ENCODE measurements around the gene NFIB. TPM values are rescaled to one million over a fixed set of nuclear protein-coding genes. Genes with fewer than 3 reads are reported as not detected.

NFIB gene
- total and polyA plus RNA-seq, 2 of the 13 experiments (the other 11 are each of a cell fraction or from before 2014, with no cell fraction given) = 0.98 to 4.6 TPM

GRCh38 chr9:14193328-14193990 is 120.5 kb downstream of the NFIB start:
- Histone ChIP-seq H3K79me2 (ENCODE audit: insufficient read depth, low read length) (no peaks in the 10 kb centered on the region), H3K36me3 (replicated peaks in 1 of 2; ENCODE audit: control insufficient read depth in 1 of 2, insufficient read depth in 2 of 2, low read length in 2 of 2) (no peaks in the 10 kb centered on the region), H3K9me3 (ENCODE audit: low read length) (no peaks in the 10 kb centered on the region), H3K4me1 (ENCODE audit: insufficient read depth, low read length) (no peaks in the 10 kb centered on the region), H3K4me2 (ENCODE audit: low read depth, low read length) (no peak overlapping the region), H3K27me3 (ENCODE audit: control insufficient read depth in 1 of 2, insufficient read depth in 2 of 2, low read length in 2 of 2) (no peaks in the 10 kb centered on the region), H3K27ac (ENCODE audit: extremely low read length, insufficient read depth, low read length) (no peak overlapping the region), H4K20me1 (ENCODE audit: insufficient read depth, low read length) (0 out of 2 replicates have a peak, but pooled peaks cover 2% of the 10 kb centered on the region), H2AFZ (ENCODE audit: low read length) (no peak overlapping the region), H3K4me3 (replicated peaks in 1 of 3; ENCODE audit: insufficient read depth in 1 of 3, low read depth in 2 of 3, low read length in 3 of 3) (no peak overlapping the region), H3K9ac (ENCODE audit: insufficient read depth, low read depth, low read length) (no peak overlapping the region)
- CTCF ChIA-PET (ENCODE audit: low intra/inter-chr PET ratio, low total read pairs) = no interaction called here
- FAIRE-seq = no peak
- in situ Hi-C loops (cut with HindIII; ENCODE audit: extremely low pct_ligation_motif_present, low pct_unique_long_range_greater_than_20kb) = no loop called here
- DNase-seq (ENCODE audit: low spot score) = no peak
- TF ChIP-seq NR1H2 (CRISPR knock-in tag; IDR thresholded peaks at IDR 0.05; ENCODE audit: borderline replicate concordance, low read depth) = no peak
- TF ChIP-seq, protein P1, sequence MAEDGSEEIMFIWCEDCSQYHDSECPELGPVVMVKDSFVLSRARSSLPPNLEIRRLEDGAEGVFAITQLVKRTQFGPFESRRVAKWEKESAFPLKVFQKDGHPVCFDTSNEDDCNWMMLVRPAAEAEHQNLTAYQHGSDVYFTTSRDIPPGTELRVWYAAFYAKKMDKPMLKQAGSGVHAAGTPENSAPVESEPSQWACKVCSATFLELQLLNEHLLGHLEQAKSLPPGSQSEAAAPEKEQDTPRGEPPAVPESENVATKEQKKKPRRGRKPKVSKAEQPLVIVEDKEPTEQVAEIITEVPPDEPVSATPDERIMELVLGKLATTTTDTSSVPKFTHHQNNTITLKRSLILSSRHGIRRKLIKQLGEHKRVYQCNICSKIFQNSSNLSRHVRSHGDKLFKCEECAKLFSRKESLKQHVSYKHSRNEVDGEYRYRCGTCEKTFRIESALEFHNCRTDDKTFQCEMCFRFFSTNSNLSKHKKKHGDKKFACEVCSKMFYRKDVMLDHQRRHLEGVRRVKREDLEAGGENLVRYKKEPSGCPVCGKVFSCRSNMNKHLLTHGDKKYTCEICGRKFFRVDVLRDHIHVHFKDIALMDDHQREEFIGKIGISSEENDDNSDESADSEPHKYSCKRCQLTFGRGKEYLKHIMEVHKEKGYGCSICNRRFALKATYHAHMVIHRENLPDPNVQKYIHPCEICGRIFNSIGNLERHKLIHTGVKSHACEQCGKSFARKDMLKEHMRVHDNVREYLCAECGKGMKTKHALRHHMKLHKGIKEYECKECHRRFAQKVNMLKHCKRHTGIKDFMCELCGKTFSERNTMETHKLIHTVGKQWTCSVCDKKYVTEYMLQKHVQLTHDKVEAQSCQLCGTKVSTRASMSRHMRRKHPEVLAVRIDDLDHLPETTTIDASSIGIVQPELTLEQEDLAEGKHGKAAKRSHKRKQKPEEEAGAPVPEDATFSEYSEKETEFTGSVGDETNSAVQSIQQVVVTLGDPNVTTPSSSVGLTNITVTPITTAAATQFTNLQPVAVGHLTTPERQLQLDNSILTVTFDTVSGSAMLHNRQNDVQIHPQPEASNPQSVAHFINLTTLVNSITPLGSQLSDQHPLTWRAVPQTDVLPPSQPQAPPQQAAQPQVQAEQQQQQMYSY (CRISPR knock-in tag; IDR thresholded peaks at IDR 0.05) = no peak
- TF ChIP-seq ZMYM4 (CRISPR knock-in tag; IDR thresholded peaks at IDR 0.05) = no peak
- no peak for TF ChIP-seq ZNF432 (CRISPR knock-in tag; IDR thresholded peaks at IDR 0.05; ENCODE audit: borderline replicate concordance)
- intact Hi-C loops (cut with micrococcal nuclease; ENCODE audit: unreplicated experiment) = no loop called here
- BruUV-seq (replicated peaks) = no TSS peak
- POLR2A ChIA-PET = no interaction called here
- ATAC-seq = no peak
- WGBS (ENCODE audit: low lambda C conversion rate) = 56% methylated on average over 7 of the region's 7 CpGs

Data from HepG2 (cell line).